GM12892 (cell line): ENCODE data around the gene AGPAT4.

ENCODE experiments used
- POLR2A ChIP-seq: IDR thresholded peaks from 2 replicates; pipeline ENCODE4 v1.6.1; 2011; ENCODE audit warnings: low read depth, low read length, control low read depth
- POLR2AphosphoS5 ChIP-seq: IDR thresholded peaks from 2 replicates; pipeline ENCODE4 v1.6.1; 2011; ENCODE audit warnings: low read depth, low read length, control low read depth

DNA sequence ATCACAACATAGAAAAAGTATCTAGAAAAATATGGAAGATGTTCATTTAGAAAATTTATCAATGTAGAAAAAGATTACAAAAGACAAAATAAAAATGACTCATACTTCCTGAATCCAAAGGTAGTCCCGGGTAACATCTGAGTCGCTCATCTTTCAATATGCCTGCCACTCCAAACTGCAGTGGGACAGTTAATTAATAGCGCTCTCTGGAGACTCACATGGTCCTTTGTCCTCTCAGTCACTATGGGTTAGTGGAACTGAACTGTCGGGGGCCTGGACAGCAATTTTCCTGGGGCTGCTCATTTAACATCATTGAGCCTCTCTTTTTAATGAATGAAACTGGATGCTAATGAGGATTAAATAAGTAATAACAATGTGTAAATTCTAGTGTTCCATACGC is 178.9 kb downstream of the AGPAT4 start:
- TF ChIP-seq POLR2A: no peak
- no peak for TF ChIP-seq POLR2AphosphoS5
